ENCODE data around the gene SPOP.
"Not testable (repeated sequence)": the region's sequence is repeated elsewhere in the genome, so short reads cannot be mapped to it uniquely, and the experiment has no call there.

SPOP gene

DNA sequence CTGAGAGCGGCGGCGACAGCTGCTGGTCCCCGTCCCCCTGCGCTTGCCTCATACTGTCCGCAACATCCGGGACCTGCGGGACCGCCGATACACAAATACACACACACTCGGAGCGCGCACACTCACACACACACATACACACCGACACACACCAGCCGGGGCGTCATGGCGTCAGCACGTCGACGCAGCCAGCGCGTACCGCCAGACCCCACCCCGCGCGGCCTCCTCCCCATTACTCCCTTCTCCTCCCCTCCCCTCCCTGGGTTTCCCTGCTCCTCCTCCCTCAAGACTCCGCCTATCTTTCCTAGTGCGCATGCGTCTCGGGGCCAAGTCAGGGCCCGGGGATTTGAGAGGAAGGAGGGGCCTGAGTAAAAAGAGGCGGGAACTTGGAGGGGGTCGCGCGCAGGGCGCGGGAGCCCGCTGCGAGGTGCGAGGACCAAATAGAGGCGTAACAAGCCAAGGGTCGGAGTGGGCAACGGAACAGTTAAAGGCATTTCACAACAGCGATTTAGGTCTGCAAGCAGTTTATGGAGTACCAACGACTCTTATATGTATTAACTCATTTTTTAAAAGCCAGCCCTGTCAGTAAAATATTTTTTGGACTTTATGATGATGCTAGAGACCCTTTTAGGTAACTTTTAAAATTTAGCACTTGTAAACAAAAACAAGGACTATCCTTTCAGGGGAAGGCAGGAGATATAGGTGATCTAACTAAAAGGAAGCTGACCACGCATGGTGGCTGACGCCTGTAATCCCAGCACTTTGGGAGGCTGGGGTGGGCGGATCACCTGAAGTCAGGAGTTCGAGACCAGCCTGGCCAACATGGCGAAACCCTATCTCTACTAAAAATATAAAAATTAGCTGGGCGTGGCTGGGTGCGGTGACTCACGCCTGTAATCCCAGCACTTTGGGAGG lies at the start of gene SPOP:
SPOP (minus strand) TSS at position 165 of the 915 bp plus-strand sequence. CDS start 55,287 bp downstream, outside the sequence.
- DNase-seq (ENCODE audit: low spot score) = peak; percentile 99

DNA sequence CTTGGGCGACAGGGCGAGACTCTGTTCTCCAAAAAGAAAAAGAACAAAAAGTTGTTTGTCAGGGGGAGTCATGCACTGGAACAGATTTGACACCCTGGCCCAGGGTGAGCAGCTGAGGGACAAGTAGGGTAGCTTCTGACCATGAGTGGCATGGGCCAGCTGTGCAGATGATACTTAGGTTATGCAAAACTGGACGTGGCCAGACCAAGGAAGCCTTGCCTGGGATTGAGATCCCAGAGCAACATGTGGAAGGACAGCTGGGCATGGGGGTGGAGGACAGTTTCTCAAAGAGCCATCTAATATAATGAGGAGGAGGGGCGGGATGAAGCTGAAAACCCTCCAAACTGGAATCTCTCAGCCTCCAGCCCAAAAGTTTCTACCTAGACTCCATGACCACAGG lies 49.5 kb upstream of the SPOP start:
- DNase-seq (ENCODE audit: low spot score) = no peak

DNA sequence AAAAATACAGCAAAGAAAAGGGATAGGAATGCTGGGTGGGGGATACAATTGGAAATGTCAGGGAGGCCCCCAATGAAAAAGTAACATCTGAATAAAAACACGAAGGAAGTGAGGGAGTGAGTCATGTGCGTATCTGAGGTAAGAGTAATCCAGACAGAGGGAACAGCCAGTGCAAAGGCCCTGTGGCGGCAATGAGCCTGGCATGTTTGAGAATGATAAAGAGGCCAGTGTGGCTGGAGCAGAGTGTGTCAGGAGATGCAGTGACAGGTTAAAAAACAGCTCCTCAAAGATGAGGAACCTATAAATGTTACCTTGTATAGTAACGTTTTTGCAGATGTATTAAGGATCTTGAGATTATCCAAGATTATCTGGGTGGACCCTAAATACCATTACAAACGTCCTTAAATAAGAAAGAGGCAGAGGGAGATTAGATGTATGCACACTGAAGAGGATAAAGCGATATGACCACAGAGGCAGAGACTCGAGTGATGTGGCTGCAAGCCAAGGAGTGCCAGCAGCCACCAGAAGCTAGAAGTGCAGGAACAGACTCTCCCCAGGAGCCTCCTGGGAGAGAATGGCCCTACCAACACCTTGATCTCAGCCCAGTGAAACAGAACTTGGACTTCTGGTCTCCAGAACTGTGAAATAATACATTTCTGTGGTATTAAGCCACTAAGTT lies 47.7 kb upstream of the SPOP start:
- DNase-seq (ENCODE audit: low spot score) = no peak

DNA sequence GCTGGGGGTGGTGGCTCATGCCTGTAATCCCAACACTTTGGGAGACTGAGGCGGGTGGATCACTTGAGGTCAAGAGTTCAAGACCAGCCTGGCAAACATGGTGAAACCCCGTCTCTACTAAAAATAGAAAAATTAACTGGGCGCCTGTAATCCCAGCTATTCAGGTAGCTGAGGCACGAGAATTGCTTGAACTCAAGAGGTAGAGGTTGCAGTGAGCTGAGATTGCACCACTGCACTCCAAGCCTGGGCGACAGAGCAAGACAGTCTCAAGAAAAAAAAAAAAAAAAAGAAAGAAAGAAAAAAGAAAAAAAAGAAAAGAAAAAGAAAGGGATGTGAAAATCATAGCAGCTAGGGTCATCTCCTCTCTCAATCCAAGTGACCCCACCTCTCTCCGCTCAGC lies 46.7 kb upstream of the SPOP start:
- DNase-seq (ENCODE audit: low spot score) = not testable (repeated sequence)

DNA sequence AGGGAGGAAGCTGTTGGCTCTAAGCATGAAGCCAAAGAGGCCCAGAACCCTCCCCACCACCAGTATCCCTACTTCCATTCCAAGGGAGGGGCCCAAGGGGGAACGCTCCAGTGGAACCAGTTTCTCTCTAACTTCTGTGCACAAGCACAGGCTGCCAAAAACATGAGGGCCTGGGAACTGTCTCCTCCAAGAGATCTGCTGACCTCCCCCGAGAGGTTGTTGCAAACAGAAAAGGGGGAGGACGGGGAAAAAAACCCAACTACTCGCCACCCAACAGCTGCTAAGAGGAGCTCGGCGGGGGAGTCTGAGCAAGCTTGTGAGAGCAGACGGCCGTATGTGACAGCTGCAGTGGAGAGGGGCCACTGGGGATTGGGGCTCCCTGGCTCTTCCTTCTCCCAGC lies 45.5 kb upstream of the SPOP start:
- no peak for DNase-seq (ENCODE audit: low spot score)

DNA sequence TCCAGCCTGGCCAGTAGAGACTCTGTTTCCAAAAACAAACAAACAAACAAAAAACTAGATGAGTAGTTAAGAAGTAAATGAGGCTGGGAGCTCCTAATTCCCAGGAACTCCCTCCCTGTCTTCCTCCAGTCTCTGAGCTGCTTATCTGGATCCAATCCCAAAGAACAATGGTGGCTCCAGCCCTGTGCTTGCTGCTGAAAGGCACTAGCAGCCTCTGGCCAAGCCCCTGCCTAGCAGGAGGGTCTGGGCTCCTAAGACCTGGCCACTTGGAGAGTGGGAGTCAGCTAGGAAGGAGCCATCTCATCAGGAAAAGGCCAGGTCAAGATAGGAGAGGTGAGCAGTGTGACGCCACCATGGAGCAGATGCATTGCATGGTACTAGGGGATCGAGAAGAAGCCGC lies 44.2 kb upstream of the SPOP start:
- no peak for DNase-seq (ENCODE audit: low spot score)

DNA sequence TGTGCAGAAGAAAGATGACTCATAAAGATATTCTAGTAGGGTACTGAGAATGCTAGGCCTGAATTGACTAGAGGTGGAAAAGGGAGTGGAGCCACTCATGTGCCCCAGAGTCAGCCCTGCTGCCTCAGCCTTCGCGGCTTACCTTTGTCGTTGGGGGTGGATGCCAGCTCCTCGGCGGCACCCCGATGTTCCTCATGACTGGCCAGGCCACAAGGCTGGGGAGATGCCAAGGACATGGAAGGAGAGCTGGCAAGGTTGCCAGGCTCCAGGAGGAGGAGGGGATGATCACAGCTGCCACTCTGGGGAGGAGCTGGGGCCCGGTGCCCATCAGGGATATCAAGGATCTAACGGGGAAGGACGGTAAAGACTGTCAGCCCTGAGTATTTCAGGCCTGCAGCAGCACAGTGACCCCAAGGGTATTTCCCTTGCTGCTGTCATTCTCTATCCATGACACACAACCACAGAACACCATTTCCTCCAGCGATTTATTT lies 39.5 kb upstream of the SPOP start:
- no peak for DNase-seq (ENCODE audit: low spot score)

DNA sequence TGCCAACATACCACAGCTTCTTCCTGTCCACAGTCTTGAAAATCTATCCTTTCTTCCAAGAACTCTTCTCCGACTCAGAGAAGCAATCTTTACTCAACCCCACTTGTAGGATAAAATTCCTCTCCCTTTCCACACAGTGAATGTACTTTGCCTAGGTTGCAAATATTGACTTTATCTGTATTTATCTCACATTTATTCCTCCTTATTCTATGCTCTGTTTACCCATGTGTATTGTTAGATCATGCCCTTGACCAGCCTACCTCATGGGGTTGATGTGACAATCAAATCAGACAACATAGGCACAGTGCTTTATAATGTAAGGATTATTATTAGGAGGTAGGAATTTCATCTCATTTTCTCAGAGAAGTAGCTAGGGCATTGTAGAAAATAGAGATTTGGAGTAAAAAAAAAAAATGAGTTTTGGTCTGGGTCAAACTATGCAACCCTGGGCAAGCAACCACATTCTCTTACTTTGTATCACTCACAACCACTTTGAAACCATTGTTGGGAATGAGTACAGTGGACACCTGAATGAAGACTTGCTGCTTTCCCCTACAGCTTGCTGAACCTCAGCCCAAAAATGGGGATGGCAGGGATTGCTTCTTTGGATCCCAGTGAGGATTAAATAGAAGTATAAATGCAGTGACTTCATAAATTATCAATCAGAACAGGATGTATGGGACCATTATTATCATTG lies 38.9 kb upstream of the SPOP start:
- DNase-seq (ENCODE audit: low spot score) = no peak

DNA sequence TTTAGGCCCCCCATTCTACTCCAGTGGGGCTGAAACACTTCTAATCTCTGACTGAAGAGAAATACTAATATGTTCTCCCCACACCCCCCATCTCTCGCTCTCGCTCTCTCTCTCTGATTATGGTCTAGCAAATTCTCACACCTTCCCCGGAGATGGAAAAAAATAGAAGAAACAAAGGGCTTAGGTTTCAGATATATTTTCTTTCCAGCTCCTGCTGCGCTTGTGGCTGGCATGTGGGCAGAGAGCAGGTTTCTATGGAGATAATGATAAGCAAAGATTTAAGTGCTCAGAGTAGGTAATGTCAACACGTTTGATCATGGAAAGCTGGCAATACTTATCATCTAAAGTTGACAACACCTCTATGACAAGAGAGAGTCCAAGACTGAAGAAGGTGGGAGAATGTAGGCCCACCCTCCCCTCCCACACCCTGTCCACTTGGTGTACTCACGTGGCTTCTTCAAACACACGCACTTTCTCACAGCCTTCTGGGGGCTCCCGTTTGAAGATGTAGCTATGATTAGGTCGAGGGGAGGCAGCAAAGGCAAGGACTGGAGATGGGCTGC lies 37.9 kb upstream of the SPOP start:
- peak; percentile 50 for DNase-seq (ENCODE audit: low spot score)

DNA sequence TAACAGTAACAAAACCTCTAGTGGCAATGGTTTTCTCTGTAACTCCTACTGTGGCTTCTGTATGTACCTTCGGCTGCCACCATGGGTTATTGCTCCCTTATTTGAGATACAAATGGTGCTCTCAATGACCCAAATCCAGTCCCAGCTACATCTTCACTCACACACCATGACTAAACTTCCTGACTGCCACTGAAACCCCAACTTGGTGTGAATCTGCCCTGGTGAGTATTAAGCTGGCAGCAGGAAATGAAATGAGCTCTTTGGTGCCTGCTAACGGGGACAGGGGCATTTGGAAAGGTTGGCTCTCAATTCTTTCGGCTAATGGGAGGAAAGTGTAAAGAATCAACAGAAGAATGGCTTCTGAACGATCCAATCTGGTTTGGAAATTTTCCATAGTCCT lies 37.3 kb upstream of the SPOP start:
- DNase-seq (ENCODE audit: low spot score) = no peak

DNA sequence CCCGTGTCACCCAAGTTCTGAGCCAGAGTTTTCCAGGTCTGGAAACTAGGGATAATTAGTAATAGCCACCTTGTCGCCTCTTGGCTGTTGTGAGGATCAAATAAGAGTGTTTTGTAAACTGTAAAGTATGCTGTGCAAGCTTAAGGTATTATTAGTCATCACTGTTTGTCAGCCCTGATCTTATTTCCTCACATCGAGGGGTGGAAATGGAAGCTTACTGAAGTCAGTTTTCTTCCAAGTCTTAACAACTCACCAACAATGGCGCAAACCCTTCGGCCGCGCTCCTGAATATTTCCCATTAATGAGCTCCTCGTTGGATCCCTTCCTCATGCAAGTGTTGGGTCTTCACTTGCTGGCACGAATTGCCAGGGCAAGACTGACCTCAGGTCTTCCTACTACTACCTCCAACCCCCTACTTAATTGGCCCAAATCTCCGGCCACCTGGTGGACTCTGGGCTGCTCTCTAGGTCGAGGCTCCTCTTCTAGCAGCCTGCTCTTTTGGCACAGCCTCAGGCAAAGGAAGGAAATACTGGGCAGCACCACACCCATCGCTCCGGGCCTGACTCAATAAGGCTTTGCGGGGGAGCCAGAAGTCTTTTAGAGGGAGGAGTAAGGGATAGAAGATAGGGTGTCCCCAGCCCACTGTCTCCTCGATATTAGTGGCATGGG lies 30.8 kb upstream of the SPOP start:
- no peak for DNase-seq (ENCODE audit: low spot score)

DNA sequence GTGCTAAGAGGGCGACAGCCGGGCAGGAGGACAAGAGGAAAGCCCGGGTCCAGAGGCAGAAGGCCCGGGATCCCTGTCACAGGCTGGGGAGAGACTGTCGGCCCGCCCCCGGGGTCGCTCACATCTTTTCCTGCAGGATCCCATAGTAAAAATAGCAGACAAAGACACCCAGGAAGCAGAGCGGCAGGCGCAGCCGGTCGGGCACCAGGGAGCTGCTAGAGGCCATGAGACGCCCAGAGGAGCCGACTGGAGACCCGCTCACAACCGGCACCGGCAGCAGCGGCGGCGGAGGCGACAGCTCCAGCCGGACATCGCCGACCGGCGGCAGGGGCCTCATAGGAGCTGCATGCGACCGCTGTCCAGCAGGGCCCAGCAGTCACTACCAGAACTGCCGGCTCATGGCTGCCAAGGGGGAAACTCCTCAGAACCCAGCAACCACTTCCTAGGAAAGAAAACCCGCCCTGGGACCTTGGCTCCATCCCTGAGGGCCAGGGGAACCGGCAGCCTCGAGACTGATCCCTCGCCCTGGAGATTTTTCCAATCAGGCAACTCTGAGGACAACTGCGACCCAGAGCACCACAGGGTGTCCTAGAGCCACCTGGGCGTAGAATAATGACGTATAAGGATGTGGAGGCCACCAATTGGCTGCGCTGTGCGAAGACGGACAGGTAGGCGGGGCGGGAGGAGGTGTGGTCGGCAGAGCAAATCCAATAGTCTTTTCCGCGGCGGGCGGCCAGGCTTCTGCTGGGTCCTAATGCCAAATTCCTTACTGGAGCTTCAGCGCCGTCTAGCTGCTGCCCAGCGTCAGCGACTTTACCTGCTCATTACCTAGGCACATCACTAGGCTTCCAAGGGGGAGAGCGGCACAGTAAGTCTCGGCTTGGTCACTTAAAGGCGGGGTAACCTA lies 30.0 kb upstream of the SPOP start, which contains the start of gene SLC35B1:
SLC35B1 (minus strand) TSS at position 357 of the 907 bp plus-strand sequence; CDS start at position 226, 131 bp downstream.
- peak; percentile 99 for DNase-seq (ENCODE audit: low spot score)

DNA sequence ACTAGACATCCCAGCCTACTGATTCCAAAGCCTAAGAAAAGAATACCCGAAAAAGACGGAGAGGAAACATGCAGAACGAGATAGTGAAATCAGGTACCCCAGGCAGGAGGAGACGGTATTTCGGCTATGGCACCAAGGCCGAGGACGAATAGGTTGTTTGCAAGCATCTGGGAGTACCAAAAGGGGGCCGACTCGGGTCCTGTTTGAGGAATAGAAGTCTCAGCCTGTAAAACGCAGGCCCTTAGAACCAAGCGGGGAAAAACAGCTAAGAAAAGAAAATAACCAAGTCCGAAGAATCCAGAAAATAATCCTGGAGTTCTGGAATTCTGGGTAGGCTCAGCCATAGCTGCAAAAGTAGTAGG lies 29.3 kb upstream of the SPOP start:
- no peak for DNase-seq (ENCODE audit: low spot score)

DNA sequence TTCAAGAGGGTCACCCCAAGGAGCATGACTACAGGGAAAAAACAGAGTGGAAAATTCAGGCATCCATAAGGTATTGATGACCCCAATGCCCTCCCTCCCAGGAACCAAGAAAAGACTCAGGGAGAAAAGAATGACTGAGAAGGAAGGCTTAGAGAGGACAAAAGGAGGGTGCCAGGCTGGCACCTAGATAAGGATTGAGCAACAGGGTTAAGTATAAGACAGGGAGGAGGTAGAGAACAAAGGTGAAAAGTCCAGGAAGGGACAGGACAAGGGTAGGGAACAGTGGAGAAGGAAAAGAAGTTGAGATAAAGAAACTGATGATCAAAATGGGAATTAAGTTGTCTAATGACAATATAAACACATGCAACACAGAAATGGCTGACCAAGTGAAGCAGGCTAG lies 27.4 kb upstream of the SPOP start:
- DNase-seq (ENCODE audit: low spot score) = no peak

DNA sequence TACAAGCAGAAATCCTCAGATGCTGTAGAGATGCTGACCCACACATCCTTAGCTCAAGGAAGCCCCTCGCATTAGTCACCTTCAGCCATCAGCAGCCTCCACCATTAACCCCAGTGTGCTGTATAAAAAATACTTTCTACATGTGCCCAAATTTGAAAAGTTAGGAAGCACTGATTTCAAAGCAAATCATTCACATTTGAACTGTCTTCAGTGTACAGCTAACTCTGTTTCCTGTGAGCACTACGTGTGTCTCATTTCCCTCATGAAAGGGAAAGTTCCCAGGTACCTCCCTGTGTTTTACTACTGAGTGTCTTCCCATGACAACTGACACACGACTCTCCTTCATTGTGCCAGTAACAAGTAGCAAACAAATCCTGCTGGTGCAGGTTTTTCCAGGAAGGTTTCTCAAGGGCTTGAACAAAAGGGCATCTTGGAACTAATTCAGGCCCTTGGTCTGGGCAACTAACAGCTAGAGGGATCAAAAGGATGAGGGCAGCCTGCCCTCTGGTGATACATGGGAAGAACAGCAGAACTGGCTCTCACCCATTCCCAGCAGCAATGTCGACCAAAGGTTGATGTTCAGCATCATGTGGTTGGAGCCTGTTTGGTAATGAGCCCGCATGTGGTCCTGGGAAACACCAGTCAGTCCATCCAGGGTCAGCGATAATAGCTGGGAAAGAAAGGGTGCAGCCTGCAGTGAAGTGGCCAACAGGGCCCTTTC lies 25.8 kb upstream of the SPOP start:
- peak; percentile 31 for DNase-seq (ENCODE audit: low spot score)

DNA sequence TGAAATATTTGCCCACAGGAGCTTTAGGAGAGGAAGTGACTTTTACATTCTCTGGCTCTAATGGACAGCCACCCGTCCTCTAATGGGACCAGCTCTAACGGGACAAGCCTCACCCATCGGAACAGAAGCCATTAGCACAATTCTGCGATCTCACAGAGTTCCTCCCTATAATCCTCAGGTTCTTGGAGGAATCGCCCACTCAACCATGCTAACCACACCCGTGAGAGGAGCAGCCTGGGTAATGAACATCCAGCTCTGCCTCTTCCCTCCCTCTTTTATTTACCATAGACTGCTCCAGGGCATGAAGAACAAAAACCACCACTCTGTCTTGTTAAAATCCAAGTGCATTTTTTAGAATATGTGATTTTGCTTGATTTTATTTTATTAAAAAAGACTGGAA lies 23.1 kb upstream of the SPOP start:
- DNase-seq (ENCODE audit: low spot score) = peak; percentile 56

DNA sequence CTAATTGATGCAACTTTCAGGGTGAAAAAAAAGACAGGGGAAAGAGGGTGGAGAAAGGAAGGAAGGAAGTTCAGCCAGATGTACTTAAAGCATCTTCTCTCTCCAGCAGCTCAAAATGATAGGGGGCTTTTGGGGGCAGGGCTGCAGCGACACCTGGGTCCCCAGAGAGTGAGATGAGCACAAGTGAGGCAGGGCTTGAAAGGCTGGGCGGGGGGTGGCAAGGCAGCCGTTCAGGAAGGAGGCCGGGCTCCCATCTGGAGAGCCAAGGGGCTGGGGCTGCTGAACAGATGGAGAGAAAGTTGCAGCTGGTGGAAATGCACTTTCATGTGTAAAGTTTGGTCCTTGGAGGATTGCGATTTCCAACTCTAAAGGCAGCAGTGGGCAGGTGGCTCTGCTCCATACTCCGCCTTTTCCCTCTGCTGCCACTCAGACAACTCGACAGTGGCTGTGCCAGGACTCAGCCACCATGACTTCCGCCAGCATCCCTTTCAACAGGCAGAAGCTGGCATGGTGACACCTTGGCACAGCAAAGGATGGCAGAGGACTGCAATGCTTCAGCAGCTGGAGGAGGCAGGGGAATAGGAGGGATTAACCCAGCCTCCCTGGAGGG lies 22.2 kb upstream of the SPOP start:
- DNase-seq (ENCODE audit: low spot score) = no peak

DNA sequence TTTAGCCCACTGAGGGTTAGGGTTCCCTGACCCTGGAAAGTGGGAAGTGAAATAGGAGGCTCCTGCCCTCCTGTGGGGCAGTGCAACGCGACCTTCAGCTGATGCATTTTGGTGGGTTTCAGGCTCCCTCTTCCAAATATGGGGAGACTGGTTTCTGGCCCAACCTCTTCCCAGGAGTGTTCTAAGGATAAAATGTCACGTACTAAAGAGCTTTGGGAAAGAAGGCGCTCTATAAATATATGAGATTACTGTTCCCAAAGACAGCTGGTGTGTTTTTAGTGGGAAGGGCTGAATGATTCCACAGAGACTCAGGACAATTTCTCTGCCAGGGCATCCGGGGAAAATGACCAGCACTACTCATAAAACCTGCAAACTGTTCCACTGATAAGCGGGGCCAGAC lies 20.1 kb upstream of the SPOP start:
- no peak for DNase-seq (ENCODE audit: low spot score)

DNA sequence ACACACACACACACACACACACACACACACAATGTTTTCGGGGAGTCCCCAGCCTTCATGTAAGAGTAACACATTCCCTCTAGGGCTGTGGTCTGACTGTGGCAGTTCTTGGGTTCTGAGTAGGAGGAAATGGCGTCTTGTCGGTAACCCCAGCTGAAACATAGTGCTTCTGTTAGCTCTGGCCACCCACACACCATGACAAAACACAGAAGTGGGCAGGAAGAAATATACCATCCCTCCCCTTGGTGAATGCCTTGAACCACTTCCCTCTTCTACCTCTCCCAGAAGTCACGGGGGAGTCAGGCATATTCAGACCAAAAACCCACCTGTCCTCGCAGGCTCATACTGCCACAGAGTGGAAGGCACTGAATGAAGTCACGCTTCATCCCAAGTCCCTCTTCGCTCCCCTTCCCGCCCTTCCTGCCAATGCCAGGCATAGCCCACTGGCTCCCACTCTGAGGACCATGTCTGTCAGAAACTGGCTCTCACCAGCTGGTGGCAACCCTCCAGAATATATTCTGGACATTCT lies 18.4 kb upstream of the SPOP start:
- DNase-seq (ENCODE audit: low spot score) = no peak
